ENCODE results near the gene RSL24D1.

Gene RSL24D1

GRCh38 chr15:55194256-55194655 lies 2.5 kb downstream of the RSL24D1 start:
- POLR2A ChIA-PET, result interaction anchor here (0.7 kb wide), 1 partner anchor 130 kb away, joined by 3 read pairs; no protein-coding TSS in a partner anchor
- no peak for DNase-seq (ENCODE audit: extremely low spot score)
- TF ChIP-seq FOXK2 (IDR thresholded peaks at IDR 0.05) (no peak), FOXA1 (IDR thresholded peaks at IDR 0.05) (no peak), ELF4 (IDR thresholded peaks at IDR 0.05) (no peak), BHLHE40 (IDR thresholded peaks at IDR 0.05; ENCODE audit: borderline replicate concordance) (no peak), ZNF384 (IDR thresholded peaks at IDR 0.05) (no peak), SP1 (IDR thresholded peaks at IDR 0.05) (no peak), HDGF (IDR thresholded peaks at IDR 0.05; ENCODE audit: borderline replicate concordance) (no peak), LEF1 (IDR thresholded peaks at IDR 0.05; ENCODE audit: borderline replicate concordance) (no peak), SUZ12 (IDR thresholded peaks at IDR 0.05) (no peak), L3MBTL2 (conservative IDR thresholded peaks at IDR 0.05) (no peak), NFRKB (IDR thresholded peaks at IDR 0.05) (no peak), TARDBP (IDR thresholded peaks at IDR 0.05) (no peak), CTBP1 (IDR thresholded peaks at IDR 0.05; ENCODE audit: borderline replicate concordance) (no peak), PKNOX1 (IDR thresholded peaks at IDR 0.05) (no peak), FOXM1 (IDR thresholded peaks at IDR 0.05; ENCODE audit: borderline replicate concordance) (no peak)
- CTCF ChIA-PET, result no interaction called here

- TF ChIP-seq FOXA1 (IDR thresholded peaks at IDR 0.05) (no peak), L3MBTL2 (conservative IDR thresholded peaks at IDR 0.05) (no peak)
- POLR2A ChIA-PET, result interaction anchor here (1.6 kb wide), 1 partner anchor 10 kb away, joined by 8 read pairs; the partner anchor contains the start of gene RSL24D1
- CTCF ChIA-PET, result no interaction called here
- no peak for DNase-seq (ENCODE audit: extremely low spot score)
These were observed 10.4 kb downstream of the RSL24D1 start for GRCh38 chr15:55186331-55186730.

GRCh38 chr15:55183679-55184078 lies 13.1 kb downstream of the RSL24D1 start:
- no peak for TF ChIP-seq TARDBP (IDR thresholded peaks at IDR 0.05)
- TF ChIP-seq FOXM1 (IDR thresholded peaks at IDR 0.05; ENCODE audit: borderline replicate concordance), result no peak
- TF ChIP-seq LEF1 (IDR thresholded peaks at IDR 0.05; ENCODE audit: borderline replicate concordance), result no peak
- no peak for TF ChIP-seq CTBP1 (IDR thresholded peaks at IDR 0.05; ENCODE audit: borderline replicate concordance)
- no peak for TF ChIP-seq HDGF (IDR thresholded peaks at IDR 0.05; ENCODE audit: borderline replicate concordance)
- TF ChIP-seq ELF4 (IDR thresholded peaks at IDR 0.05), result no peak
- TF ChIP-seq SUZ12 (IDR thresholded peaks at IDR 0.05), result no peak
- no peak for TF ChIP-seq L3MBTL2 (conservative IDR thresholded peaks at IDR 0.05)
- no peak for TF ChIP-seq FOXK2 (IDR thresholded peaks at IDR 0.05)
- TF ChIP-seq ARNT (IDR thresholded peaks at IDR 0.05), result no peak
- no peak for TF ChIP-seq NFRKB (IDR thresholded peaks at IDR 0.05)
- TF ChIP-seq ZNF384 (IDR thresholded peaks at IDR 0.05), result no peak
- TF ChIP-seq BHLHE40 (IDR thresholded peaks at IDR 0.05; ENCODE audit: borderline replicate concordance), result no peak
- no peak for TF ChIP-seq PKNOX1 (IDR thresholded peaks at IDR 0.05)
- CTCF ChIA-PET, result interaction anchor here (1.6 kb wide), 1 partner anchor 15 kb away, joined by 3 read pairs; no protein-coding TSS in a partner anchor
- POLR2A ChIA-PET, result no interaction called here
- no peak for DNase-seq (ENCODE audit: extremely low spot score)

GRCh38 chr15:55179141-55179540 lies 17.6 kb downstream of the RSL24D1 start:
- ChIA-PET CTCF (no interaction called here), POLR2A (no interaction called here)
- TF ChIP-seq HDGF (IDR thresholded peaks at IDR 0.05; ENCODE audit: borderline replicate concordance), result no peak
- TF ChIP-seq CTBP1 (IDR thresholded peaks at IDR 0.05; ENCODE audit: borderline replicate concordance), result no peak
- TF ChIP-seq SUZ12 (IDR thresholded peaks at IDR 0.05), result no peak
- TF ChIP-seq ELF4 (IDR thresholded peaks at IDR 0.05), result no peak
- no peak for DNase-seq (ENCODE audit: extremely low spot score)

- CTCF ChIA-PET, result no interaction called here
- no peak for DNase-seq (ENCODE audit: extremely low spot score)
- POLR2A ChIA-PET, result no interaction called here
These were observed 26.4 kb downstream of the RSL24D1 start for GRCh38 chr15:55170361-55170760.

More at GRCh38 chr15:55170361-55170760, 26.4 kb downstream of the RSL24D1 start:
- no peak for TF ChIP-seq HDGF (IDR thresholded peaks at IDR 0.05; ENCODE audit: borderline replicate concordance)
- TF ChIP-seq NFRKB (IDR thresholded peaks at IDR 0.05), result no peak
- no peak for TF ChIP-seq BHLHE40 (IDR thresholded peaks at IDR 0.05; ENCODE audit: borderline replicate concordance)
- no peak for TF ChIP-seq ARNT (IDR thresholded peaks at IDR 0.05)
- TF ChIP-seq ELF4 (IDR thresholded peaks at IDR 0.05), result no peak
- no peak for TF ChIP-seq SUZ12 (IDR thresholded peaks at IDR 0.05)
- no peak for TF ChIP-seq ZNF384 (IDR thresholded peaks at IDR 0.05)
- TF ChIP-seq CTBP1 (IDR thresholded peaks at IDR 0.05; ENCODE audit: borderline replicate concordance), result no peak
- TF ChIP-seq SP1 (IDR thresholded peaks at IDR 0.05), result no peak
- TF ChIP-seq L3MBTL2 (conservative IDR thresholded peaks at IDR 0.05), result no peak
- TF ChIP-seq PKNOX1 (IDR thresholded peaks at IDR 0.05), result no peak
- TF ChIP-seq LEF1 (IDR thresholded peaks at IDR 0.05; ENCODE audit: borderline replicate concordance), result no peak
- no peak for TF ChIP-seq FOXM1 (IDR thresholded peaks at IDR 0.05; ENCODE audit: borderline replicate concordance)
- no peak for TF ChIP-seq FOXK2 (IDR thresholded peaks at IDR 0.05)
- TF ChIP-seq TARDBP (IDR thresholded peaks at IDR 0.05), result no peak
- no peak for TF ChIP-seq FOXA1 (IDR thresholded peaks at IDR 0.05)

All from HEK293T (cell line).